RWPE2 (cell line): ENCODE results near the gene PCGF3.
A peak's percentile ranks its signal among the peaks of the same experiment; 100 is the strongest.
"Not testable (repeated sequence)": the region's sequence is repeated elsewhere in the genome, so short reads cannot be mapped to it uniquely, and the experiment has no call there.

Experiments
- ATAC-seq: fragments of 200-7000 bp; cut with Tn5 transposase; 3 replicates; pipeline ENCODE4 v1.9.1; 2021; ENCODE audit warnings: low read depth
- DNase-seq: peaks from one replicate; pipeline ENCODE4 v3.0.0-alpha.2; 2020; ENCODE audit warnings: low spot score
- H3K27ac ChIP-seq: fragments of 450-650 bp; 2 replicates; pipeline ENCODE4 v1.5.1; 2017; ENCODE audit warnings: mild to moderate bottlenecking; ENCODE audit not compliant: poor library complexity, severe bottlenecking
- H3K27me3 ChIP-seq: fragments of 250-450 bp; sonication (Bioruptor Pico); 2 replicates; pipeline ENCODE4 v1.5.1; 2021; ENCODE audit warnings: mild to moderate bottlenecking, moderate library complexity; ENCODE audit not compliant: insufficient read depth, poor library complexity, severe bottlenecking
- H3K36me3 ChIP-seq: fragments of 250-450 bp; sonication (Bioruptor Pico); 2 replicates; pipeline ENCODE4 v1.5.1; 2020; ENCODE audit warnings: low read depth, mild to moderate bottlenecking, moderate library complexity
- H3K4me1 ChIP-seq: fragments of 250-450 bp; sonication (Bioruptor Pico); 2 replicates; pipeline ENCODE4 v1.5.1; 2021; ENCODE audit warnings: mild to moderate bottlenecking, moderate library complexity; ENCODE audit not compliant: insufficient read depth, poor library complexity, severe bottlenecking
- H3K4me3 ChIP-seq: fragments of 250-450 bp; sonication (Bioruptor Pico); 2 replicates; pipeline ENCODE4 v1.5.1; 2021; ENCODE audit warnings: mild to moderate bottlenecking, moderate library complexity; ENCODE audit not compliant: severe bottlenecking
- H3K9me3 ChIP-seq: fragments of 250-450 bp; sonication (Bioruptor Pico); 2 replicates; pipeline ENCODE4 v1.5.1; 2021; ENCODE audit warnings: mild to moderate bottlenecking, moderate library complexity; ENCODE audit not compliant: severe bottlenecking
- TF ChIP-seq, protein P1 (sequence below): fragments of 450-650 bp; IDR thresholded peaks from one replicate; pipeline ENCODE4 v1.5.1; 2017; ENCODE audit warnings: mild to moderate bottlenecking, moderate library complexity; ENCODE audit not compliant: poor library complexity, severe bottlenecking

PCGF3 gene

DNA sequence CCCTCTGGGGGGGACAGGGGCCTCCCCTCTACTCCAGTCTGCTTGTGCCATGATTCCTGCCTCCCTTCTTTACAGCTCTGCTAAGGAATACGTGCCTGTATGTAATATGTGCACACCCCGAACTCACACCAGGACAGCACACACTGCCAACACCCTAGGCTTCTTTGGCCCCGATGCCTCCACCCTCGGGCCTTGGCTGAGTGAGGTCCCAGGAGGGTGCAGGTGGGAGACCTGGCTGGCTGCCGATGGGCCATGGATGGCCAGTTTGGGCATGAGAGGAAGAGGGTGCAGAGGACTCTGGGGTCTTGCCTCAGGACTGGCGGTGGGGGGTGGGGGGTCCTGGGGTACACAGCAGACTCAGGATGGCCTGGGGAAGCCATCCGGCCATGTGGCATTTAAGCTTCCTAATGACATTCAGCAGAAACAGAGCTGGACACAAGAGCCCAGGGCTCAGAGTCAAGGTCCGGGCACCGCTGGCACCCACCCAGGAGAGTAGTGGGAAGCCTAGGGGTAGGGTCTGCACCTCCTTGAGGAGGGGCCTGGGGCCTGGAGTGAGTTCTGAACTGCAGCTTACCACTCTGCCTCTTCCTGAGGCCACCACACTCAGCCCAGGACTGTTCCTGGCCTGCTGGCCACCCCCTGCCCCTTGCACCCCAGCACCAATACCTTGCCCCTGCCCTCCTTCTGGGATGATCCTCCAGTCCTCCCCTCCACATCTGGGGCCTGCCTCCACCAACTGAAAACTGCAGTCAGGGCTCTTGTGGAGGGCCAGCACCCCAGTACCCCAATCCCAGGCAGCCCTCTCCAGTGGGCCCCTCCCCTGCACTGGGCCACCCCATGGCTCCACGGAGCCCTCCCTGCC, 2.1 kb upstream of the PCGF3 start:
- TF ChIP-seq, protein P1, sequence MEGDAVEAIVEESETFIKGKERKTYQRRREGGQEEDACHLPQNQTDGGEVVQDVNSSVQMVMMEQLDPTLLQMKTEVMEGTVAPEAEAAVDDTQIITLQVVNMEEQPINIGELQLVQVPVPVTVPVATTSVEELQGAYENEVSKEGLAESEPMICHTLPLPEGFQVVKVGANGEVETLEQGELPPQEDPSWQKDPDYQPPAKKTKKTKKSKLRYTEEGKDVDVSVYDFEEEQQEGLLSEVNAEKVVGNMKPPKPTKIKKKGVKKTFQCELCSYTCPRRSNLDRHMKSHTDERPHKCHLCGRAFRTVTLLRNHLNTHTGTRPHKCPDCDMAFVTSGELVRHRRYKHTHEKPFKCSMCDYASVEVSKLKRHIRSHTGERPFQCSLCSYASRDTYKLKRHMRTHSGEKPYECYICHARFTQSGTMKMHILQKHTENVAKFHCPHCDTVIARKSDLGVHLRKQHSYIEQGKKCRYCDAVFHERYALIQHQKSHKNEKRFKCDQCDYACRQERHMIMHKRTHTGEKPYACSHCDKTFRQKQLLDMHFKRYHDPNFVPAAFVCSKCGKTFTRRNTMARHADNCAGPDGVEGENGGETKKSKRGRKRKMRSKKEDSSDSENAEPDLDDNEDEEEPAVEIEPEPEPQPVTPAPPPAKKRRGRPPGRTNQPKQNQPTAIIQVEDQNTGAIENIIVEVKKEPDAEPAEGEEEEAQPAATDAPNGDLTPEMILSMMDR = no peak
- Histone ChIP-seq H3K36me3 (peaks cover 3% of the 10 kb centered on the region; the same call in 1 of the 2 replicates), H3K27ac (no peak overlapping the region), H3K9me3 (no peaks in the 10 kb centered on the region), H3K4me1 (peaks cover 6% of the 10 kb centered on the region), H3K4me3 (no peak overlapping the region), H3K27me3 (no peaks in the 10 kb centered on the region)
- ATAC-seq = no peak
- no peak for DNase-seq

DNA sequence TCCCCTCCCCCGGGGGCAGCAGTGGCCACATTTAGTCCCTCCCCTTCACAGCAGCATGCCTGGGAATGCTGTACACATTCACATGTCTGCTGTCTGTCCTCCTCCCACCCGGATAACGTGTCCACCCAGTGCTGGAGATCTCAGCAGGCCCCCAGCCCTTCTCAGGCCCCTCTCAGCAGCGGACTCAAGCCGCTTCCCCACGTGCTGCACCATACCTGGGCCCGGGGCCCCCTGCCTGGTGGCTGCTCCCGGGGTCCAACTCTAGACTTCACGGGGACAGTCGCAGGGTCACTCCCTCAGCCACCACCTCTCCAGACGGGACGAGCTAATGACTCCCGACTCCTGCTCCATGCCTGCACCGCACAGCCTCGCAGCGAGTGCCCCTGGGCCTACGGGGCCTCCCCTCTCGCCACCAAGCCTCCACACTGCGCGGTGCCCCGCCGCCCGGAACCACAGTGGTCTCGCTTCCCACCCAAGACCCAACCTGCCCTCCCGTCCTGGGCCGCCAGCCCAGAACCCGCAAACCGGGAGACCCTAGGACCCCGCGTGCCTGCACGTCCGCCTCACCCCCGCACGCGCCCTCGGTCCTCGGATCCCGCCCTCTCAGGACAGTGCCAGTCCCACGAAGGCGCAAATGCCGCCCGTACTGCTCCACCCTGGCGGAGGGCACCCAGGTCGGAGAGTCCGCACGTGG, 1.3 kb upstream of the PCGF3 start:
- H3K27ac ChIP-seq = no peak overlapping the region
- no peaks in the 10 kb centered on the region for H3K27me3 ChIP-seq
- TF ChIP-seq, protein P1 = no peak
- H3K4me1 ChIP-seq = peaks cover 4% of the 10 kb centered on the region
- no peak overlapping the region for H3K4me3 ChIP-seq
- peaks cover 3% of the 10 kb centered on the region; the same call in 1 of the 2 replicates for H3K36me3 ChIP-seq
- no peak for ATAC-seq
- no peak for DNase-seq
- H3K9me3 ChIP-seq = no peaks in the 10 kb centered on the region

DNA sequence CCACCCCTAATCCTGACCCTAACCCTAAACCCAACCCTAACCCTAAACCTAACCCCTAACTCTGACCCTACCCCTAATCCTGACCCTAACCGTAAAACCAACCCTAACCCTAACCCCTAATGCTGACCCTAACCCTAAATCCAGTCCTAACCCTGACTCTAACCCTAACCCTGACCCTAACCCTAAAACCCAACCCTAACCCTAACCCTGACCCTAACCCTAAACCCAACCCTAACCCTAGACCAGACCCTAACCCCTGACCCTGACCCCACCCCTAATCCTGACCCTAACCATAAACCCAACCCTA, 708 bp upstream of the PCGF3 start:
- TF ChIP-seq, protein P1 = no peak
- no peak for DNase-seq
- ATAC-seq = no peak
- no peak overlapping the region for H3K27ac ChIP-seq
- no peaks in the 10 kb centered on the region for H3K9me3 ChIP-seq
- H3K27me3 ChIP-seq = no peaks in the 10 kb centered on the region
- peaks cover 3% of the 10 kb centered on the region; the same call in 1 of the 2 replicates for H3K36me3 ChIP-seq
- no peak overlapping the region for H3K4me3 ChIP-seq
- H3K4me1 ChIP-seq = no peaks in the 10 kb centered on the region

DNA sequence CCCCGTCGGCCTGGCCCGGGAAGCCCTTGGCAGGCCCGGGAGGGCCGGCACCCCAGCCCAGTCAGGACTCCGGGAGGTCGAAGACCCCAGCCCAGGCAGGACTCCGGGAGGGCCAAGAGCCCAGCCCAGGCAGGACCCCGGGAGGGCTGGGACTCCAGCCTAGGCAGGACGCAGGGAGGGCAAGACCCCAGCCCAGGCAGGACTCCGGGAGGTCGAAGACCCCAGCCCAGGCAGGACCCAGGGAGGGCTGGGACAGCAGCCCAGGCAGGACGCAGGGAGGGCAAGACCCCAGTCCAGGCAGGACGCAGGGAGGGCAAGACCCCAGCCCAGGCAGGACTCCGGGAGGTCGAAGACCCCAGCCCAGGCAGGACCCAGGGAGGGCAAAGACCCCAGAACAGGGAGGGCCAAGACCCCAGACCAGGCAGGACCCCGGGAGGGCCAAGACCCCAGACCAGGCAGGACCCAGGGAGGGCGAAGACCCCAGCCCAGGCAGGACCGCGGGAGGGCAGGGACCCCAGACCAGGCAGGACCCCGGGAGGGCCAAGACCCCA, 526 bp downstream of the PCGF3 start:
- H3K36me3 ChIP-seq = peaks cover 10% of the 10 kb centered on the region; the same call in 1 of the 2 replicates
- H3K4me3 ChIP-seq = peak overlapping the region; percentile 97
- ATAC-seq, H3K27me3 ChIP-seq, H3K9me3 ChIP-seq, DNase-seq, H3K4me1 ChIP-seq: not testable (repeated sequence)
- peak overlapping the region; percentile 57 for H3K27ac ChIP-seq

DNA sequence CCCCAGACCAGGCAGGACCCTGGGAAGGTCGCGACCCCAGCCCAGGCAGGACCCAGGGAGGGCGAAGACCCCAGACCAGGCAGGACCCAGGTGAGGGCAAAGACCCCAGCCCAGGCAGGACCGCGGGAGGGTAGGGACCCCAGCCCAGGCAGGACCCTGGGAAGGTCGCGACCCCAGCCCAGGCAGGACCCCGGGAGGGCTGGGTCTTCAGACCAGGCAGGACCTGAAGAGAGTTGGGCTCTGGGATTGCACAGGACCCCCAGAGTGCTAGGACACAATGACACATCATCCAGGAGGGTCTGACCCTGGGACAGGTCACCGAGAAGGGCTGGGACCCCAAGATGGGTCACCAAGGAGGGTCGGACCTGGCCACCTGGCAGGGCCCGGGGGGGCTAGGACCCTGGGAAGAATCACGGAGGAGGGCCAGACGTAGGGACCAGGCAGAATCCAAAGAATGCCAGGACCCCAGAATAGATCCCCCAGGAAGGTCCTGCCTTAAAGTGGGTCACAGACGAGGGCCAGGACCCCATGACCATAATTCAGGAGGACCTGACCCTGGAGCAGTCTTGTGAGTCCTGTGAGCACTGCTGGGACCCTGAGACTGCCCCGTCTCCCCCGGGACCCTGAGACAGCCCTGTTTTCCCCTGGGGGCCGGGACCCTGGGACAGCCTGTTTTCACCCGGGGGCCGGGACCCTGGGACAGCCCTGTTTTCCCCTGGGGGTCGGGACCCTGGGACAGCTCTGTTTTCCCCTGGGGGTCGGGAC, 1.4 kb downstream of the PCGF3 start:
- DNase-seq = peak; percentile 34
- no peaks in the 10 kb centered on the region for H3K4me1 ChIP-seq

More for the DNA sequence above, 1.4 kb downstream of the PCGF3 start:
- H3K9me3 ChIP-seq = no peaks in the 10 kb centered on the region
- no peaks in the 10 kb centered on the region for H3K27me3 ChIP-seq
- ATAC-seq = no peak
- H3K27ac ChIP-seq = no peak overlapping the region
- TF ChIP-seq, protein P1 = no peak
- H3K4me3 ChIP-seq = peak overlapping the region; percentile 13
- peaks cover 13% of the 10 kb centered on the region for H3K36me3 ChIP-seq
